HepG2 (cell line): ENCODE measurements around the gene TLCD5. TPM values are rescaled to one million over a fixed set of nuclear protein-coding genes. Genes with fewer than 3 reads are reported as not detected.

Source experiments
- ATAD3A ChIP-seq: sonication (generic); formaldehyde crosslinking; IDR thresholded peaks from 2 replicates; pipeline ENCODE4 v1.4.0; 2020; ENCODE audit warnings: missing genetic modification reagents
- GLI4 ChIP-seq: sonication (generic); formaldehyde crosslinking; IDR thresholded peaks from 2 replicates; pipeline ENCODE4 v1.5.1; 2020; ENCODE audit warnings: missing genetic modification reagents, mild to moderate bottlenecking, moderate library complexity, borderline replicate concordance
- ISL2 ChIP-seq: sonication (generic); formaldehyde crosslinking; IDR thresholded peaks from 2 replicates; pipeline ENCODE4 v1.5.0; 2020; ENCODE audit warnings: missing genetic modification reagents
- NFE2L2 ChIP-seq: fragments of 150-350 bp; IDR thresholded peaks from 2 replicates; pipeline ENCODE4 v1.6.1; 2014; ENCODE audit warnings: low read length
- NR2F1 ChIP-seq, 2 experiments: fragments of 450-650 bp in 1 of 2; formaldehyde crosslinking in 1 of 2; IDR thresholded peaks; 2 replicates each; pipeline versions ENCODE4 v1.5.0 to v1.6.1; 2016 to 2020; ENCODE audit warnings: mild to moderate bottlenecking in 1 of 2, missing compliant biosample characterization in 1 of 2, missing genetic modification reagents in 1 of 2, moderate library complexity in 1 of 2
- SMYD3 ChIP-seq: sonication (generic); formaldehyde crosslinking; IDR thresholded peaks from 2 replicates; pipeline ENCODE4 v1.8.1; 2023; ENCODE audit warnings: mild to moderate bottlenecking, missing genetic modification reagents
- SNRNP70 ChIP-seq: fragments of 200-400 bp; formaldehyde crosslinking; IDR thresholded peaks from 2 replicates; pipeline ENCODE4 v1.6.1; 2017; ENCODE audit warnings: mild to moderate bottlenecking, low read depth, low read length, moderate library complexity
- ZBTB8A ChIP-seq: sonication (generic); formaldehyde crosslinking; IDR thresholded peaks from 2 replicates; pipeline ENCODE4 v1.4.0; 2020; ENCODE audit warnings: mild to moderate bottlenecking, low read depth, missing genetic modification reagents, borderline replicate concordance
- ZKSCAN8 ChIP-seq: IDR thresholded peaks from 2 replicates; pipeline ENCODE4 v1.6.1; 2016; ENCODE audit warnings: borderline replicate concordance, missing genetic modification reagents, missing compliant biosample characterization
- ZNF124 ChIP-seq: sonication (generic); formaldehyde crosslinking; IDR thresholded peaks from 2 replicates; pipeline ENCODE4 v1.4.0; 2020; ENCODE audit warnings: missing genetic modification reagents
- ZNF136 ChIP-seq: sonication (generic); formaldehyde crosslinking; IDR thresholded peaks from 2 replicates; pipeline ENCODE4 v1.8.1; 2022; ENCODE audit warnings: low read depth, mild to moderate bottlenecking, moderate library complexity, missing genetic modification reagents
- ZNF24 ChIP-seq: fragments of 450-650 bp; IDR thresholded peaks from 2 replicates; pipeline ENCODE4 v1.6.1; 2017; ENCODE audit warnings: antibody characterized with exemption, mild to moderate bottlenecking
- ZNF761 ChIP-seq: sonication (generic); formaldehyde crosslinking; conservative IDR thresholded peaks from 2 replicates; pipeline ENCODE4 v1.4.0; 2020; ENCODE audit warnings: mild to moderate bottlenecking, missing genetic modification reagents
- polyA plus RNA-seq, 8 experiments: library from polyadenylated mRNA; depleted of rRNA in 3 of 8; stranded (reverse) in 7 of 8; unstranded in 1 of 8; fragments of >200 nt; fragmentation: Illumina TruSeq in 4 of 8; extraction: Trizol in 4 of 8; gene quantifications; 2 replicates each; pipeline versions ENCODE4 v1.2.1 to v1.2.3, GENCODE V29; 2011 to 2016; ENCODE audit warnings: low read depth in 4 of 8, missing spikeins in 1 of 8, mixed read lengths in 1 of 8; ENCODE audit not compliant: insufficient read depth in 1 of 8
- total RNA-seq, 5 experiments: library from RNA; depleted of rRNA; stranded (reverse); fragments of >200 nt; fragmentation: Illumina TruSeq; extraction: Trizol; gene quantifications; 2 replicates each; pipeline ENCODE4 v1.2.3, GENCODE V29; 2016; ENCODE audit warnings: low read depth in 1 of 5
- TF ChIP-seq, protein P1 (sequence below): sonication (generic); formaldehyde crosslinking; IDR thresholded peaks from 2 replicates; pipeline ENCODE4 v1.4.0; 2020; ENCODE audit warnings: missing genetic modification reagents, borderline replicate concordance
- TF ChIP-seq, protein P2 (sequence below): sonication (generic); formaldehyde crosslinking; IDR thresholded peaks from 2 replicates; pipeline ENCODE4 v1.4.0; 2020; ENCODE audit warnings: missing genetic modification reagents, borderline replicate concordance
- TF ChIP-seq, protein P3 (sequence below): sonication (generic); formaldehyde crosslinking; IDR thresholded peaks from 2 replicates; pipeline ENCODE4 v1.5.0; 2020; ENCODE audit warnings: mild to moderate bottlenecking, low read depth, missing genetic modification reagents, borderline replicate concordance
- TF ChIP-seq, protein P4 (sequence below): sonication (generic); formaldehyde crosslinking; IDR thresholded peaks from 2 replicates; pipeline ENCODE4 v1.5.1; 2020; ENCODE audit warnings: mild to moderate bottlenecking, missing genetic modification reagents, moderate library complexity

Gene TLCD5
- total and polyA plus RNA-seq, 2 of the 13 experiments (the other 11 are each of a cell fraction or from before 2014, with no cell fraction given), result 6.1 to 7.6 TPM

DNA sequence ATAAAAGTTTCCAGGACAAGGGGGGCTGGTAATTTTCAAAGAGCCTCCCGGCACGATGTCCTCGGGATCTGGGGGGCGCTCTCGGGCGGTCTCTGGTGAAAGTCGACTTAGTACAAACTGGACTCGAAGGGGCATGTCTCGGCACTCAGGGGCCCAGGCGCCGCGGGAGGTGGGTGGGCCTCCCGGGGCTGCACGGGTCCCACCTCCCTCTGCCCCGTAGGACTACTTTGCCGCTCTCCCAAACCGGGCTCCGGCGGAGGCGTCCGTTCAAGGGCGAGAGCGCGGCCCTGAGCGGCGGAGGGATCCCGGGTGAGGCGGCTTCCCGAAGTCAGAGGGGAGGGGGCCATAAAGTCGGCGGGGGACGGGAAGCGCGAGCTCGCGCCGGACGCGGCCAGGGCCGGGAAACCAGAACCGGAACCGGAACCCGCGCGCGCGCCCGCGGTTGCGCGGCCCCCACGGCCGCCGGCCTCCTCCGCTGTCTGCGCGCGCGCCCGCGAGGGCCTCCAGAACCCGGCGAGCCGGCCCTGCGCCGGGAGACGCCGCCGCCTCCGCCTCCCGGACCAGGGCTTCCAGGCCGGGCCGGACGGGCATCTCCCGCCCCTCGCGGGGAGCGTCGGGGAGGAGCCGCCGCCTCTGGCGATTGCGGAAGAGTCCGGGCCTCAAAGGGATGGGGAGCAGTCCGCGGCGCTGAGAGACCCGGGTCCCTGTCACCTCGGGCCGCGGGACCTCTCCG lies 11.0 kb downstream of the TLCD5 start, which contains the start of gene ARHGEF12 (continued):
- TF ChIP-seq, protein P1, sequence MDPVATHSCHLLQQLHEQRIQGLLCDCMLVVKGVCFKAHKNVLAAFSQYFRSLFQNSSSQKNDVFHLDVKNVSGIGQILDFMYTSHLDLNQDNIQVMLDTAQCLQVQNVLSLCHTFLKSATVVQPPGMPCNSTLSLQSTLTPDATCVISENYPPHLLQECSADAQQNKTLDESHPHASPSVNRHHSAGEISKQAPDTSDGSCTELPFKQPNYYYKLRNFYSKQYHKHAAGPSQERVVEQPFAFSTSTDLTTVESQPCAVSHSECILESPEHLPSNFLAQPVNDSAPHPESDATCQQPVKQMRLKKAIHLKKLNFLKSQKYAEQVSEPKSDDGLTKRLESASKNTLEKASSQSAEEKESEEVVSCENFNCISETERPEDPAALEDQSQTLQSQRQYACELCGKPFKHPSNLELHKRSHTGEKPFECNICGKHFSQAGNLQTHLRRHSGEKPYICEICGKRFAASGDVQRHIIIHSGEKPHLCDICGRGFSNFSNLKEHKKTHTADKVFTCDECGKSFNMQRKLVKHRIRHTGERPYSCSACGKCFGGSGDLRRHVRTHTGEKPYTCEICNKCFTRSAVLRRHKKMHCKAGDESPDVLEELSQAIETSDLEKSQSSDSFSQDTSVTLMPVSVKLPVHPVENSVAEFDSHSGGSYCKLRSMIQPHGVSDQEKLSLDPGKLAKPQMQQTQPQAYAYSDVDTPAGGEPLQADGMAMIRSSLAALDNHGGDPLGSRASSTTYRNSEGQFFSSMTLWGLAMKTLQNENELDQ (CRISPR knock-in tag), result no peak
- no peak for TF ChIP-seq ZNF24
- 0 out of 2 replicates have a peak, but pooled peaks have one; percentile 54 for TF ChIP-seq ZNF136 (CRISPR knock-in tag)
- peak; percentile 64 for TF ChIP-seq ISL2 (CRISPR knock-in tag)
- TF ChIP-seq, protein P2, sequence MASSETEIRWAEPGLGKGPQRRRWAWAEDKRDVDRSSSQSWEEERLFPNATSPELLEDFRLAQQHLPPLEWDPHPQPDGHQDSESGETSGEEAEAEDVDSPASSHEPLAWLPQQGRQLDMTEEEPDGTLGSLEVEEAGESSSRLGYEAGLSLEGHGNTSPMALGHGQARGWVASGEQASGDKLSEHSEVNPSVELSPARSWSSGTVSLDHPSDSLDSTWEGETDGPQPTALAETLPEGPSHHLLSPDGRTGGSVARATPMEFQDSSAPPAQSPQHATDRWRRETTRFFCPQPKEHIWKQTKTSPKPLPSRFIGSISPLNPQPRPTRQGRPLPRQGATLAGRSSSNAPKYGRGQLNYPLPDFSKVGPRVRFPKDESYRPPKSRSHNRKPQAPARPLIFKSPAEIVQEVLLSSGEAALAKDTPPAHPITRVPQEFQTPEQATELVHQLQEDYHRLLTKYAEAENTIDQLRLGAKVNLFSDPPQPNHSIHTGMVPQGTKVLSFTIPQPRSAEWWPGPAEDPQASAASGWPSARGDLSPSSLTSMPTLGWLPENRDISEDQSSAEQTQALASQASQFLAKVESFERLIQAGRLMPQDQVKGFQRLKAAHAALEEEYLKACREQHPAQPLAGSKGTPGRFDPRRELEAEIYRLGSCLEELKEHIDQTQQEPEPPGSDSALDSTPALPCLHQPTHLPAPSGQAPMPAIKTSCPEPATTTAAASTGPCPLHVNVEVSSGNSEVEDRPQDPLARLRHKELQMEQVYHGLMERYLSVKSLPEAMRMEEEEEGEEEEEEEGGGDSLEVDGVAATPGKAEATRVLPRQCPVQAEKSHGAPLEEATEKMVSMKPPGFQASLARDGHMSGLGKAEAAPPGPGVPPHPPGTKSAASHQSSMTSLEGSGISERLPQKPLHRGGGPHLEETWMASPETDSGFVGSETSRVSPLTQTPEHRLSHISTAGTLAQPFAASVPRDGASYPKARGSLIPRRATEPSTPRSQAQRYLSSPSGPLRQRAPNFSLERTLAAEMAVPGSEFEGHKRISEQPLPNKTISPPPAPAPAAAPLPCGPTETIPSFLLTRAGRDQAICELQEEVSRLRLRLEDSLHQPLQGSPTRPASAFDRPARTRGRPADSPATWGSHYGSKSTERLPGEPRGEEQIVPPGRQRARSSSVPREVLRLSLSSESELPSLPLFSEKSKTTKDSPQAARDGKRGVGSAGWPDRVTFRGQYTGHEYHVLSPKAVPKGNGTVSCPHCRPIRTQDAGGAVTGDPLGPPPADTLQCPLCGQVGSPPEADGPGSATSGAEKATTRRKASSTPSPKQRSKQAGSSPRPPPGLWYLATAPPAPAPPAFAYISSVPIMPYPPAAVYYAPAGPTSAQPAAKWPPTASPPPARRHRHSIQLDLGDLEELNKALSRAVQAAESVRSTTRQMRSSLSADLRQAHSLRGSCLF (CRISPR knock-in tag), result no peak
- TF ChIP-seq, protein P3, sequence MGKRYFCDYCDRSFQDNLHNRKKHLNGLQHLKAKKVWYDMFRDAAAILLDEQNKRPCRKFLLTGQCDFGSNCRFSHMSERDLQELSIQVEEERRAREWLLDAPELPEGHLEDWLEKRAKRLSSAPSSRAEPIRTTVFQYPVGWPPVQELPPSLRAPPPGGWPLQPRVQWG (CRISPR knock-in tag), result no peak
- TF ChIP-seq, protein P4, sequence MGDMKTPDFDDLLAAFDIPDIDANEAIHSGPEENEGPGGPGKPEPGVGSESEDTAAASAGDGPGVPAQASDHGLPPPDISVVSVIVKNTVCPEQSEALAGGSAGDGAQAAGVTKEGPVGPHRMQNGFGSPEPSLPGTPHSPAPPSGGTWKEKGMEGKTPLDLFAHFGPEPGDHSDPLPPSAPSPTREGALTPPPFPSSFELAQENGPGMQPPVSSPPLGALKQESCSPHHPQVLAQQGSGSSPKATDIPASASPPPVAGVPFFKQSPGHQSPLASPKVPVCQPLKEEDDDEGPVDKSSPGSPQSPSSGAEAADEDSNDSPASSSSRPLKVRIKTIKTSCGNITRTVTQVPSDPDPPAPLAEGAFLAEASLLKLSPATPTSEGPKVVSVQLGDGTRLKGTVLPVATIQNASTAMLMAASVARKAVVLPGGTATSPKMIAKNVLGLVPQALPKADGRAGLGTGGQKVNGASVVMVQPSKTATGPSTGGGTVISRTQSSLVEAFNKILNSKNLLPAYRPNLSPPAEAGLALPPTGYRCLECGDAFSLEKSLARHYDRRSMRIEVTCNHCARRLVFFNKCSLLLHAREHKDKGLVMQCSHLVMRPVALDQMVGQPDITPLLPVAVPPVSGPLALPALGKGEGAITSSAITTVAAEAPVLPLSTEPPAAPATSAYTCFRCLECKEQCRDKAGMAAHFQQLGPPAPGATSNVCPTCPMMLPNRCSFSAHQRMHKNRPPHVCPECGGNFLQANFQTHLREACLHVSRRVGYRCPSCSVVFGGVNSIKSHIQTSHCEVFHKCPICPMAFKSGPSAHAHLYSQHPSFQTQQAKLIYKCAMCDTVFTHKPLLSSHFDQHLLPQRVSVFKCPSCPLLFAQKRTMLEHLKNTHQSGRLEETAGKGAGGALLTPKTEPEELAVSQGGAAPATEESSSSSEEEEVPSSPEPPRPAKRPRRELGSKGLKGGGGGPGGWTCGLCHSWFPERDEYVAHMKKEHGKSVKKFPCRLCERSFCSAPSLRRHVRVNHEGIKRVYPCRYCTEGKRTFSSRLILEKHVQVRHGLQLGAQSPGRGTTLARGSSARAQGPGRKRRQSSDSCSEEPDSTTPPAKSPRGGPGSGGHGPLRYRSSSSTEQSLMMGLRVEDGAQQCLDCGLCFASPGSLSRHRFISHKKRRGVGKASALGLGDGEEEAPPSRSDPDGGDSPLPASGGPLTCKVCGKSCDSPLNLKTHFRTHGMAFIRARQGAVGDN (CRISPR knock-in tag), result peak; percentile 90
- no peak for TF ChIP-seq ATAD3A (CRISPR knock-in tag)
- no peak for TF ChIP-seq SNRNP70
- 0 out of 4 replicates have a peak, but pooled peaks of 1 of the 2 experiments have one; percentile 28 for TF ChIP-seq NR2F1 (CRISPR knock-in tag; IDR thresholded peaks at IDR 0.05)
- TF ChIP-seq NFE2L2, result no peak
- no peak for TF ChIP-seq ZNF124
- TF ChIP-seq SMYD3 (CRISPR knock-in tag), result 0 out of 2 replicates have a peak, but pooled peaks have one; percentile 46
- peak; percentile 59; the same call in 1 of the 2 replicates for TF ChIP-seq GLI4
- TF ChIP-seq ZKSCAN8, result peak; percentile 58; the same call in 1 of the 2 replicates
- no peak for TF ChIP-seq ZBTB8A
- no peak; the same call in 1 of the 2 replicates for TF ChIP-seq ZNF761 (CRISPR knock-in tag)
